ENCODE results near the gene MIDN.

MIDN gene

GRCh38 chr19:1257475-1258162 is 9.2 kb downstream of the MIDN start:
- Mint-ChIP-seq H3K27ac (peak overlapping the region; percentile 35), H3K36me3 (peaks cover 1% of the 10 kb centered on the region), H3K9me3 (no peaks in the 10 kb centered on the region), H3K4me1 (peaks cover 46% of the 10 kb centered on the region), H3K27me3 (no peaks in the 10 kb centered on the region), H3K4me3 (peak overlapping the region; percentile 30)

- Mint-ChIP-seq H3K36me3 (peaks cover 1% of the 10 kb centered on the region), H3K9me3 (no peaks in the 10 kb centered on the region), H3K4me1 (peaks cover 51% of the 10 kb centered on the region), H3K27me3 (no peaks in the 10 kb centered on the region), H3K4me3 (peak overlapping the region; percentile 30), H3K27ac (no peak overlapping the region)
Observed at GRCh38 chr19:1258163-1258492, 9.7 kb downstream of the MIDN start.

- Mint-ChIP-seq H3K36me3 (peaks cover 1% of the 10 kb centered on the region), H3K4me1 (peaks cover 50% of the 10 kb centered on the region), H3K27ac (peak overlapping the region; percentile 92), H3K27me3 (no peaks in the 10 kb centered on the region), H3K4me3 (peak overlapping the region; percentile 86), H3K9me3 (no peaks in the 10 kb centered on the region)
Observed at GRCh38 chr19:1258707-1259205, 10.4 kb downstream of the MIDN start.

- Mint-ChIP-seq H3K36me3 (peaks cover 1% of the 10 kb centered on the region), H3K4me3 (peak overlapping the region; percentile 86), H3K4me1 (peaks cover 50% of the 10 kb centered on the region), H3K27ac (peak overlapping the region; percentile 92), H3K27me3 (no peaks in the 10 kb centered on the region), H3K9me3 (no peaks in the 10 kb centered on the region)
Observed at GRCh38 chr19:1259206-1259875, 11.0 kb downstream of the MIDN start.

DNA sequence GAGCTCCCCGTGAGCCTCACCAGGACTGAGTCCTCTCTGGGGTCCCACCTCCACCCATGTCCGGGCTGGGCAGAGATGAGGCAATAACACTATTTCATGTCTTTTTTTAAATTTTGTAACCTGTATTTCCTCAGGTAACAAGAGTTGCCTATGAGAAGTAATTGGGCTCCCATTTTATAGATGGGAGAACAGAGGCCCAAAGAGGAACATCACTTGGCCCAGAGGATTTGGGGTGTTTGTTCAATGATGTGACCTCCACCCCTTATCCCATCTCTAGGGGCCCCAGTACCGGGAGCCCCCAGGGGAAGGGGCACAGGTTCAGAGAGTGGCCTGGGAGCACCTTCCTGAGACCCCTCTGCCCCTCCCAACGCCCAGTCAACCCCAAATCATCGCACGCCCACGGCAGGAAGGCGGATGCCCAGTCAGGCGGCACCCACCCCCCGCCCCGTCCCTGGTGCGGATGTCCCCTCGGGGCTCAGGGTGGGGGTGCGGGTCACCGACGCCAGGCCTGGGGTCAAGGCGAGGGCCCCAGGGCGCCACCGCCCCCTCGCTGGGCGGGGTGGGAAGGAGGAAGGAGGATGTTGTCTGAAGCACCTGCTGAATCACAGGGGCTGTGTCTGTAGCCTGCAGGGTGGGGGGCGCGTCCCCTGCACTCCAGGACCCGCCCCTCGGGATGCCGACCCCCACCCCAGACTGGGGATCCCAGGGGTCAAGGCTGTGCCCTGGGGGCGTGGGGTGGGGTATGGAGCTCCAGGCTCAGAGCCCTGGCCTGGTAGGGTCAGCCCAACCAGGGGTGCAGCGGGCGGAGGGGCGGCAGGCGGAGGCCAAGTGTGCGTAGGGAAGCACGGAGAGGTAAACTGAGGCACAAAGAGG is 11.7 kb downstream of the MIDN start:
- Mint-ChIP-seq H3K4me1 (peaks cover 48% of the 10 kb centered on the region), H3K4me3 (peak overlapping the region; percentile 86), H3K27ac (peak overlapping the region; percentile 92), H3K27me3 (no peaks in the 10 kb centered on the region), H3K9me3 (no peaks in the 10 kb centered on the region), H3K36me3 (peaks cover 1% of the 10 kb centered on the region)

DNA sequence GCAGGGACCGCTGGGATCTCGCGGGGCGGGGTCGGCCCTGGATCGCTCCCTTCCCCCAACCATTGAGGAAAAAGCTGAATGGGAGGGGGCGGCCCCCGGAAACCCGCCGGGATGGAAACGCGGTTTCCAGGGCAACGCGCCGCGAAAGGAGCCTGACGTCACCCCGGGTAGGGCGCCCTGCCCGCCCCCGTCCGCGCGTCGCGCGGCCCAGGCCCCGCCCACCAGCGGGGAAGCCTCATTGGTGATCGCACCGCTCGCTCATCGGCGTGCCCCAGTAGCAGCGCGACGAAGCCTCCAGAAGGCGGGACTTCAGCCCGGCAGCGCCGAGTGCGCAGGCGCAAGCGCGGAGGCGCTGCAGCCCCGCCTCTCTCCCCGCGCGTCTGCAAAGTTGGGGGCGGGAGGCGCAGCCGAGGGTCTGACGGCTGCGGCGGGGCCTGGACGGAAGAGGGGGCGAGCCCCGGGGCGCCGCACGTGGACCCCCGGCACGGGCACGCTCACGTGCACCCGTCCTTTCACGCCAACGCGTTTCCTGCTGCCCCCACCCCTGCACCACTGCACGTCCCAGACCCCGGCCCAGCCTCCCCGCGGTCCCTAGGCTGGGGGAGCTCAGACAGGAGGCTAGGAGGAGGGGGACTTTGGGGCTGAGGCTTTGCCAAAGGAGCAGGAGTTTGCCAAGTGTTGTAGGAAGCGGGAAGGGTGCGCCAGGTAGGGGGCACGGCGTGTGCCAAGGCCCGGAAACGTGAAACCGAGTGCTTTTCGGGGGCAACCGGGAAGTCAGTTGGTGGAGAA is 12.6 kb downstream of the MIDN start:
- peak overlapping the region; percentile 88 for H3K27ac Mint-ChIP-seq
- H3K36me3 Mint-ChIP-seq, result peaks cover 1% of the 10 kb centered on the region
- H3K4me3 Mint-ChIP-seq, result peak overlapping the region; percentile 96
- peaks cover 54% of the 10 kb centered on the region for H3K4me1 Mint-ChIP-seq
- H3K27me3 Mint-ChIP-seq, result no peaks in the 10 kb centered on the region
- no peaks in the 10 kb centered on the region for H3K9me3 Mint-ChIP-seq

DNA sequence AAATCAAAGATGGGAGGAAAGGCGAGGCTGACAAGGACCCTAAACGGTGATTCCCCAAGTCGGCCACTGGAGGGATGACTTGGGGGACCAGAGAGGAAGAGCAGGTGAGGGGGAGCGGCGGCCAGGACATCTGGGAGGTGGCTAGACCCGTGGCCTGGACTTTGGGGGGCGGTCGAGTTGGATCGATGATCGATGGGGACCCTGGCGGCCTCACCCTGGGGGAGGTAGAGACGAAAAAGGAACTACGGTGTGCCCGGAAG is 13.1 kb downstream of the MIDN start:
- Mint-ChIP-seq H3K4me1 (peaks cover 55% of the 10 kb centered on the region), H3K36me3 (peaks cover 1% of the 10 kb centered on the region), H3K9me3 (no peaks in the 10 kb centered on the region), H3K27ac (peak overlapping the region; percentile 88), H3K27me3 (no peaks in the 10 kb centered on the region), H3K4me3 (peak overlapping the region; percentile 96)

DNA sequence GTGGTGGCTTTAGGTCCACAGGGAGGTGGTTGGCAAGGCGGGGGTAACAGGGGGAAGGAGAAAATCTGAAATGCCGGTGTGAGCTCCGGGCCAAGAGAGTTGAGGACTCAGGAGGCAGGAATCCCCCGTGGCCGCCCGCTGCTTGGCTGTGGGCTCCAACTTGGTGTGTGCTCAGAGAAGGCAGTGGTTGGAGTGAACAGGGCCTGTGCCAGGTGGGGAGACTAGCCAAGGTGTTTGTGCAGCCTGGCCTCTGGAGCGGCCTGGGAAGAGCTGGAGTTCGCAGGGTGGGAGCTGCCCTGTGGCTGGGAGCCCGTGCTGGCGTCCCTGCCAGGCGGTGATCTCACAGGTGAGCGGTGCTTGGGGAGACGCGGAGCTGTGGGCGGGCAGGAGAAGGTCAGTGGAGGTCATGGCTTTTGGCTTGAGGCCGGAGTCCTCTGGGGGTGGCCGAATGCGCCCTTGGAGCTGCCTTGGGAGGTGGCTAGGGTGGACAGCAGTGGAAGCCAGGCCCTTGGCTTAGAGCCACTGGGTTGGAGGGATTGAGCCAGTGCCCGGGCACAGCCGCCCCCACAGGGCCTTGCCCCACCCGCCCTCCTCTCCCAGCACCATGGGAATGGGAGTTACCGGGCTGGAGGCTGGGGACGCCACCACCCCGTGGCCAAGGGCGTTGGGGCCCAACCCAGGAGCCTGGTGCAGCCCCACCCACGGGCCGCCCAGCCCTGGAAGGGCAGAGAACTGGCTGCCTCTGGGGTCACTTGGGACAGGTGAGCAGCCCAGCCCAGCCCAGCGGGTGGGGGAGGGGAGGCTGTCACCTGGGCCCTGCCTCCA is 13.6 kb downstream of the MIDN start:
- Mint-ChIP-seq H3K4me3 (peak overlapping the region; percentile 96), H3K36me3 (peaks cover 1% of the 10 kb centered on the region), H3K27me3 (no peaks in the 10 kb centered on the region), H3K4me1 (peaks cover 55% of the 10 kb centered on the region), H3K9me3 (no peaks in the 10 kb centered on the region), H3K27ac (peak overlapping the region; percentile 88)

- peaks cover 1% of the 10 kb centered on the region for H3K36me3 Mint-ChIP-seq
- H3K27ac Mint-ChIP-seq, result no peak overlapping the region
- H3K27me3 Mint-ChIP-seq, result no peaks in the 10 kb centered on the region
- no peaks in the 10 kb centered on the region for H3K9me3 Mint-ChIP-seq
- peak overlapping the region; percentile 42 for H3K4me3 Mint-ChIP-seq
- H3K4me1 Mint-ChIP-seq, result peaks cover 56% of the 10 kb centered on the region
Observed at GRCh38 chr19:1262623-1263123, 14.3 kb downstream of the MIDN start.

GRCh38 chr19:1263188-1263587 is 14.8 kb downstream of the MIDN start:
- Mint-ChIP-seq H3K27me3 (no peaks in the 10 kb centered on the region), H3K4me3 (peak overlapping the region; percentile 15), H3K4me1 (peaks cover 54% of the 10 kb centered on the region), H3K27ac (peak overlapping the region; percentile 23), H3K36me3 (no peaks in the 10 kb centered on the region), H3K9me3 (no peaks in the 10 kb centered on the region)

DNA sequence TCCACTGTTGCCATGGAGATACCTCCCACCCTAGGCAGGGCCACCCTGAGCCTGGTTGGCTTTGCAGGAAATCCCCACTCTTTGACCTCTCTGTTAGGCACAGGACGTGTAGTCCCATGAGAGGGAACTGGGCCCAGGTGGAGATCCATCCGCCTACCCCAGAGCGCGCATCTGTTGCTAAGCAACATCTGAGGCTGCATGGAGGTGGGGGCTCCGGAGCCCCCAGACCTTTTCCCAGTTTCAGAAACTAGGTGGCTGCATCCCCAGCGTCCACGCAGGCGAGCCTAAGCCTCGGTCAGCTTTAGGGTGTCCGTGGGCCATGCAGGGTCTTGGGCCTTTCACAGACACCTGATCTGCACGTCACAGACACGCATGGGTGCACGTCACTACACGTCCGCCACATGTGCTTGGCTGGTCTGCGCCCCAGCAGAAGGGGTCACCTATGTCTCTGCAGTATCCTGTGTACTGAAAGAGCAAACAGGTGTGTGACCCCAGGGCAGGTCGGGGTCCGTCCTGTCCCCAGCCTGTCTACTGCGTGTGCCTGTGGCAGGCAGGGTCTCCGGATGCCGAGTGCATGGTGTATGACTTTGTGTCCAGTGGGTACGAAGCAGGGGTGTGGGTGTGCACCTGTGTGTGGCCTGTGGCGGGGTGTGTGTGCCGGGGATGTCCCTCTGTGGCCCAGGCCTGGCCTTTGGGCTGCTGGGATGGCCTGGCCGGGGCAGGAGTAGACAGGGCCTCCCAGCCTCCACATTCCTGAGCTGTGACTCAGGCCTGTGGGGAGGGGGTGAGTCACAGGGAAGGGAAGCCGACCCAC is 16.6 kb downstream of the MIDN start:
- Mint-ChIP-seq H3K4me3 (peak overlapping the region; percentile 59), H3K27ac (peak overlapping the region; percentile 70), H3K27me3 (no peaks in the 10 kb centered on the region), H3K36me3 (peaks cover under 1% of the 10 kb centered on the region), H3K9me3 (no peaks in the 10 kb centered on the region), H3K4me1 (peaks cover 48% of the 10 kb centered on the region)

DNA sequence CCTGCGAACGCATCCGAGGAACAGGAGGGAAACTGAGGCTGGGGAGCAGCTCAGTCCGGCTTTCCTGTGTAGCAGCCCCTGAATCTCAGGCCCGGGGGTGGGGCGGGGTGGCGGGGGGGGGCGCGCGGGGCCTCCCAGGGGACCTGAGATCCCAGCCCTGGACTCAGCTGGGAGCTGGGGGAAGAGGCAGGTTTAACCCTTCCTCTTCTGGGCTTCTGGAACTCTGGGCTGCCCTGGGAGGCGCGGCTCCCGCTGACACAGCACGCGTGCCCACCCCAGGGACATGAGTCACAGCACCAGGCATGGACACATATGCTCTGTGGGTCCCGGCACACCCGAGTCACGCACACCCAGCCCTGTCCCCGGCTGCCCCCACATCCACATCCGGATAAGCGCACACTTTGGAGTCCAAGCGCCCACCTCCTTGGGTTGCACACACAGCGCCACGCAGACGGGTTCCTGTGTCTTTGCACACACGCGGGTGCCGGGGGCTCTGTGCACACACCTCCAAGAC is 17.3 kb downstream of the MIDN start:
- Mint-ChIP-seq H3K9me3 (no peaks in the 10 kb centered on the region), H3K4me1 (peaks cover 54% of the 10 kb centered on the region), H3K27me3 (no peaks in the 10 kb centered on the region), H3K27ac (peak overlapping the region; percentile 23), H3K4me3 (peak overlapping the region; percentile 23), H3K36me3 (peaks cover 5% of the 10 kb centered on the region)

- Mint-ChIP-seq H3K9me3 (no peaks in the 10 kb centered on the region), H3K4me3 (peak overlapping the region; percentile 23), H3K4me1 (peaks cover 59% of the 10 kb centered on the region), H3K36me3 (peaks cover 11% of the 10 kb centered on the region), H3K27me3 (no peaks in the 10 kb centered on the region), H3K27ac (no peak overlapping the region)
Observed at GRCh38 chr19:1266129-1266915, 17.9 kb downstream of the MIDN start.

Data from activated naive CD4-positive, alpha-beta T cell treated with anti-CD3 and anti-CD28 coated beads, Interleukin-2, amount 50 U/mL, for 24 hours (primary cell).